ENCODE results near the gene CACNB1. TPM values are rescaled to one million over a fixed set of nuclear protein-coding genes. Genes with fewer than 3 reads are reported as not detected.

CACNB1 gene
- polyA plus RNA-seq, 1 donor (not counting 4 experiments of a cell fraction or from before 2014, with no cell fraction given) = 4.0 TPM

DNA sequence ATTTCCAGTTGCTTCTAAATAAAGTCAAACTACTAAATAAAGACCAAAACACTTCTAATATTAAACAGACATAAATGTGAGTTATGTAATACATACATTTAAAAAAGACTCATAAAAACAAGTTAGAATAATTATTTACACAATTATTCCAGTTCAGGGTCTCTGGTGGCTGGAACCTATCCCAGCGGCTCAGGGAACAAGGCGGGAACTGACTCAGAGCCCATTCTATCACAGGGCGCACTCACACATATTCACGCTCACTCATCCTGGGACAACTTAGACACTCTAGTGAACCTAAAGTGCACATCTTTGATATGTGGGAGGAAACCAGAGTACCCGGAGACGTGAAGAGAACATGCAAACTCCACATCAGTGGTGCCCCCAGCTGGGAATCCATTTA is 71.0 kb downstream of the CACNB1 start:
- Histone ChIP-seq H2AFZ (ENCODE audit: control insufficient read depth, low read length) (no peak overlapping the region), H3K27me3 (ENCODE audit: control insufficient read depth, extremely low read depth, insufficient read depth, low read length) (no peaks in the 10 kb centered on the region)

DNA sequence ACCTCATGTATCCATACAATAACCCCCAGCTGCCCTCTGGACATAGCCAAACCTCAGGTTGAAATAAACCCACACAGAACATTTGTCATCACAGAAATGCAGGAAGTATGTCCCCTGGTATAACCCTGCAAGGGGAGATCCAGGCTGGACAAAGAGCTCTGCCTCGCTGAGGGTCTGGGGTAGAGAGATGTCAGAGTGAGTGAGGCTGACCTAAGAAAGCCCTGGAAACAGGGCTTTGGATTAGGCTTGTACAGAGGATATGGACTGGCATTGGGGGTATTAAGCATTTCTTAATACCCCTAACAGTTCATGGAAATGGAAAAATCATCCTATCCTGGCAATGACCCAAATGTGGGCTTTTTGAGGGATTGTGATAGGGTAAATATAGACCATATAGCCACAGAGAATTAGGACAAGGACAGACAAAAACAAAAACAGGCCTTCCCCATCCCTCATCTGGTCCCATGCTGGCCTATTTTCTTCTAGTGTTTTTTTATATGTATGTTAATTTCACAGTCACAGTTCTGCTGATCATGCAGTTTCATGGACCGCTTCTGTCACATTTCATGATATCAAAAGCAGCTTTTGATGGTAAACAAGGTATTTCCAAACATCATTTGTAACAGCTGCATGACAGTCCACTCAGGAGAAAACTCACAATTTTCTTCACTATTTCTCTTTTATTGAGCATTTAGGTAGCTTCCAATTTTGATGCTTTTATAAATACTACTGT is 72.2 kb downstream of the CACNB1 start:
- DNase-seq (ENCODE audit: low read depth, low spot score) (no peak), FAIRE-seq (no peak)
- TF ChIP-seq EZH2 (IDR thresholded peaks at IDR 0.05; ENCODE audit: low read length) = no peak
- no peak for TF ChIP-seq CTCF (optimal IDR thresholded peaks at IDR 0.05 in 1 of 3, IDR thresholded peaks at IDR 0.05 in 1 of 3, conservative IDR thresholded peaks at IDR 0.05 in 1 of 3; ENCODE audit: extremely low read depth in 1 of 3, insufficient read depth in 2 of 3, low read length in 3 of 3)
- H3K79me2 ChIP-seq (ENCODE audit: control insufficient read depth, insufficient read depth, low read length) = no peaks in the 10 kb centered on the region
- no peak overlapping the region for H2AFZ ChIP-seq (ENCODE audit: control insufficient read depth, low read length)
- no peaks in the 10 kb centered on the region for H3K27me3 ChIP-seq (ENCODE audit: control insufficient read depth, extremely low read depth, insufficient read depth, low read length)
- no peak overlapping the region for H3K4me2 ChIP-seq (ENCODE audit: control insufficient read depth, extremely low read depth, insufficient read depth, low read depth, low read length)
- H3K4me1 ChIP-seq (ENCODE audit: control insufficient read depth, extremely low read depth, insufficient read depth, low read length) = no peaks in the 10 kb centered on the region
- no peaks in the 10 kb centered on the region for H3K9me3 ChIP-seq (ENCODE audit: control insufficient read depth, low read depth, low read length)
- no peak overlapping the region for H3K27ac ChIP-seq (ENCODE audit: control insufficient read depth, insufficient read depth, low read length)
- no peak overlapping the region for H3K4me3 ChIP-seq (ENCODE audit: control insufficient read depth in 2 of 3, extremely low read depth in 1 of 3, insufficient read depth in 2 of 3, low read depth in 1 of 3, low read length in 3 of 3)
- dilution Hi-C loops (cut with MboI; ENCODE audit: extremely low pct_ligation_motif_present, low sequenced_read_pairs) = no loop called here
- no peaks in the 10 kb centered on the region for H3K9me1 ChIP-seq (ENCODE audit: control insufficient read depth, extremely low read depth, insufficient read depth, low read length)
- no peaks in the 10 kb centered on the region for H4K20me1 ChIP-seq (ENCODE audit: control insufficient read depth, extremely low read depth, insufficient read depth, low read length)
- H3K36me3 ChIP-seq (ENCODE audit: control insufficient read depth in 2 of 2, extremely low read depth in 1 of 2, insufficient read depth in 2 of 2, low read length in 2 of 2) = no peaks in the 10 kb centered on the region
- H3K9ac ChIP-seq (ENCODE audit: control insufficient read depth, extremely low read depth, insufficient read depth, low read length) = no peak overlapping the region

More for the DNA sequence above, 71.0 kb downstream of the CACNB1 start:
- no peaks in the 10 kb centered on the region for H4K20me1 ChIP-seq (ENCODE audit: control insufficient read depth, extremely low read depth, insufficient read depth, low read length)
- no peaks in the 10 kb centered on the region for H3K9me3 ChIP-seq (ENCODE audit: control insufficient read depth, low read depth, low read length)
- no peaks in the 10 kb centered on the region for H3K4me1 ChIP-seq (ENCODE audit: control insufficient read depth, extremely low read depth, insufficient read depth, low read length)
- no peak overlapping the region for H3K4me3 ChIP-seq (ENCODE audit: control insufficient read depth in 2 of 3, extremely low read depth in 1 of 3, insufficient read depth in 2 of 3, low read depth in 1 of 3, low read length in 3 of 3)
- H3K9ac ChIP-seq (ENCODE audit: control insufficient read depth, extremely low read depth, insufficient read depth, low read length) = no peak overlapping the region
- no peaks in the 10 kb centered on the region for H3K36me3 ChIP-seq (ENCODE audit: control insufficient read depth in 2 of 2, extremely low read depth in 1 of 2, insufficient read depth in 2 of 2, low read length in 2 of 2)
- no peak overlapping the region for H3K4me2 ChIP-seq (ENCODE audit: control insufficient read depth, extremely low read depth, insufficient read depth, low read depth, low read length)
- dilution Hi-C loops (cut with MboI; ENCODE audit: extremely low pct_ligation_motif_present, low sequenced_read_pairs) = no loop called here
- H3K9me1 ChIP-seq (ENCODE audit: control insufficient read depth, extremely low read depth, insufficient read depth, low read length) = no peaks in the 10 kb centered on the region
- H3K79me2 ChIP-seq (ENCODE audit: control insufficient read depth, insufficient read depth, low read length) = no peaks in the 10 kb centered on the region
- no peak overlapping the region for H3K27ac ChIP-seq (ENCODE audit: control insufficient read depth, insufficient read depth, low read length)
- no peak for FAIRE-seq
- no peak for DNase-seq (ENCODE audit: low read depth, low spot score)
- TF ChIP-seq EZH2 (IDR thresholded peaks at IDR 0.05; ENCODE audit: low read length) (no peak), CTCF (optimal IDR thresholded peaks at IDR 0.05 in 1 of 3, IDR thresholded peaks at IDR 0.05 in 1 of 3, conservative IDR thresholded peaks at IDR 0.05 in 1 of 3; ENCODE audit: extremely low read depth in 1 of 3, insufficient read depth in 2 of 3, low read length in 3 of 3) (no peak)

All from keratinocyte (primary cell).